ENCODE results near the gene PKP1.

DNA sequence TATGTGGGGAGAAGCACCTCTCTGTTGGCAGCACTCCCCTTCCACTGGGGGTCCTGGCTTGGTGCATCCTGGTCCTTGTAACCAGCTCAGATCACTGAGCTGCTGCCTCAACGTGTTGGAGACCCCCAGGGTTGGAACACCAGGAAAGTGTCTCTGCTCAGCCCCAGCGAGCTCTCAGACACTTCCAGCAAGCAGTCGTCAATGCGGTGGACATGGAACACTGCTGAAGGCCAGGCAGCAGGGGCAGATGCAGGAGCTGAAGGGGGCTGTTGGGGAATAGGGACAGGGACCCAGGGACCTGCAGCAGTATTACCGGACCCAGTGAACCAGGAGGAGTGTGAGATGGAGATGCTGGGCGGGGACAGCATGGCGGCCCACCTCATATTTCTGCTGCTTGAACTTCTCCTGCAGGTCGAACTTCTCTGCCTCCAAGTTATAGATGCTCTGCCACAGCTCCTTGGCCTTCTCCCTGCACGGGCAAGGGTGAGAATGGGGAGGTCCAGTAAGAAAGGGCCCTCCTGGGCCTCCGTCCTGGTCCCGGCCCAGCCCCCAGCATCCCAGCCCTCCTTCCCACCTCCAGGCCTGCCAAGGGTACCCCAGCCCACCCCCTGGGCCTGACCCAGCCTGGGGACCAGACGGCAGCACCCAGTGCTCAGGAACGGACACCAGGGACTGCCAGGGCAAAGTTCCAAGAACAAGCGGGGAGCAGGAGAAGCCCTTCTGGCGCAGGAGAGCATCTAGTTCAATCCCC lies 77.8 kb downstream of the PKP1 start:
- TF ChIP-seq EZH2phosphoT487 (IDR thresholded peaks at IDR 0.05; ENCODE audit: low read length) (no peak), CTCF (IDR thresholded peaks at IDR 0.05; ENCODE audit: low read length) (no peak), EZH2 (optimal IDR thresholded peaks at IDR 0.05; ENCODE audit: low read depth, low read length) (no peak)

All from MM.1S (cell line).